ENCODE data around the gene TCHP. TPM values are rescaled to one million over a fixed set of nuclear protein-coding genes. Genes with fewer than 3 reads are reported as not detected.

Gene TCHP
- total RNA-seq, 4 donors from 2014 or later, result 15.7 to 31.7 (median 20.0) TPM

DNA sequence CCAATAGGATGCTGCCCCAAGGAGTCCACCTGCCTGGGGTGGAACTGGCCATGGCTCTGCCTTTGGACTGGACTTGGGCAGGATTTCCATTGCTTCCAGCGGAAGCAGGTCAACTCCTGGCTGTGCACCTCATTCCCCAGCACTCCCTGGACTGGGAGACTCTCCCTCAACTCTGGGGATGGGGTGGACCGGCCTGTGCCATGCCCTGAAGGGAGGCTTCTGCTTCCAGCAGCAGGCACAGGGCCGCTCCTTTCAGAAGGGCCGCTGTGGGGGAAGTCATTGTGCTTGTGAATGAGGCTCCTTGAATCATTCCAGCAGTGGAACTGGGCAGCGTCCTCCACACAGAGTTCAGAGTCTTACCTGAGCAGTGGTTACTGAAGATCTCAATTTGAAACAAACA, 23.0 kb downstream of the TCHP start:
- 71 to 88% methylated on average over 1 to 3 of the region's 5 CpGs for WGBS, 2 donors
- H3K36me3 ChIP-seq, result peaks cover 4 to 64% (median 7%) of the 10 kb centered on the region in 3 donors
- DNase-seq, result no peak
- intact Hi-C loops (cut with DNase I), result no loop called here
- H3K9me3 ChIP-seq, result no peaks in the 10 kb centered on the region
- H3K4me1 ChIP-seq, result no peaks in the 10 kb centered on the region
- H3K27me3 ChIP-seq, result no peaks in the 10 kb centered on the region
- H3K4me3 ChIP-seq, result no peak overlapping the region
- H3K27ac ChIP-seq, result no peak overlapping the region
- TF ChIP-seq POLR2A (IDR thresholded peaks at IDR 0.05), result no peak
- TF ChIP-seq, protein P1, sequence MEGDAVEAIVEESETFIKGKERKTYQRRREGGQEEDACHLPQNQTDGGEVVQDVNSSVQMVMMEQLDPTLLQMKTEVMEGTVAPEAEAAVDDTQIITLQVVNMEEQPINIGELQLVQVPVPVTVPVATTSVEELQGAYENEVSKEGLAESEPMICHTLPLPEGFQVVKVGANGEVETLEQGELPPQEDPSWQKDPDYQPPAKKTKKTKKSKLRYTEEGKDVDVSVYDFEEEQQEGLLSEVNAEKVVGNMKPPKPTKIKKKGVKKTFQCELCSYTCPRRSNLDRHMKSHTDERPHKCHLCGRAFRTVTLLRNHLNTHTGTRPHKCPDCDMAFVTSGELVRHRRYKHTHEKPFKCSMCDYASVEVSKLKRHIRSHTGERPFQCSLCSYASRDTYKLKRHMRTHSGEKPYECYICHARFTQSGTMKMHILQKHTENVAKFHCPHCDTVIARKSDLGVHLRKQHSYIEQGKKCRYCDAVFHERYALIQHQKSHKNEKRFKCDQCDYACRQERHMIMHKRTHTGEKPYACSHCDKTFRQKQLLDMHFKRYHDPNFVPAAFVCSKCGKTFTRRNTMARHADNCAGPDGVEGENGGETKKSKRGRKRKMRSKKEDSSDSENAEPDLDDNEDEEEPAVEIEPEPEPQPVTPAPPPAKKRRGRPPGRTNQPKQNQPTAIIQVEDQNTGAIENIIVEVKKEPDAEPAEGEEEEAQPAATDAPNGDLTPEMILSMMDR (IDR thresholded peaks at IDR 0.05), result no peak

DNA sequence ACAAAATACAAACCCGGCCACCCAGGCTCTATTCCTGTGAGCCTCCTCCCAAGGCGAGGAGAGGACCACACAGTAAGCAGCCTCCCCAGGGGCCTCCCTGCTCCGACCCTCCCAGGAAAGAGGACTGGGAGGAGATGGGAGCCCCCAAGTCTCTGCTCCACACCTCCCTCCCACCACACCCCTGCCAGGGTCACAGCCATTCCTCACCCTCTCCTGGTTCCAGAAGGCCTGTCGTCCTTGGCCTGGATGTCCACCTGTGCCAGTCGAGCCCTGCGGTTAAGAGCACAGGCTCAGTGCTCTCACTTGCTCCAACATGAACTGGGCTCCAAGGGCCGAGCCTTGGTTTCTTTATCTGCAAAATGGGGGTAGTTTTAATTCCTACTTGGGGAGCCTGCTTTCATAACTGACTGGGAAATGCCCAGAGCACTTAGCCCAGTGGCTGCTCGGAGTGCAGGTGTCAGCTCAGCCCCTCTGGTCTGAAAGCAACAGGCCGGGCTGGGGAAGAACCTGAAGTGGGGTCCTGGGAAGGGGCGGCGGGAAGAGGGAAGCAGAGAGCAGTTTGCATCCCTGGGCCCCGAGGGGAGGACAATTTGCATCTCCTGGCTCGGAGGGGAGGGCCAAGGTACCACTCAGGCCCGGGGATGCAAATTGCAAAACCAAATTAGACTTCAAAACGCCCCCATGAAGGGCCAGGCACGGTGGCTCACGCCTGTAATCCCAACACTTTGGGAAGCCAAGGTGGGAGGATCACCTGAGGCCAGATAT, 23.6 kb downstream of the TCHP start:
- DNase-seq, result no peak
- H3K4me3 ChIP-seq, result no peak overlapping the region
- H3K9me3 ChIP-seq, result no peaks in the 10 kb centered on the region
- no peak for TF ChIP-seq POLR2A (IDR thresholded peaks at IDR 0.05)
- TF ChIP-seq, protein P1 (IDR thresholded peaks at IDR 0.05), result no peak
- no peaks in the 10 kb centered on the region for H3K27me3 ChIP-seq
- H3K27ac ChIP-seq, result no peak overlapping the region
- H3K4me1 ChIP-seq, result no peaks in the 10 kb centered on the region
- intact Hi-C loops (cut with DNase I), result no loop called here
- WGBS, 2 donors, result 83 to 87% methylated on average over 12 to 17 of the region's 17 CpGs
- peaks cover 4 to 60% (median 7%) of the 10 kb centered on the region in 3 donors for H3K36me3 ChIP-seq

- Histone ChIP-seq H3K27ac (no peak overlapping the region), H3K27me3 (no peaks in the 10 kb centered on the region), H3K4me1 (no peaks in the 10 kb centered on the region), H3K36me3 (peaks cover 0 to 60% (median 4%) of the 10 kb centered on the region in 3 donors), H3K4me3 (no peak overlapping the region), H3K9me3 (no peaks in the 10 kb centered on the region)
- TF ChIP-seq POLR2A (IDR thresholded peaks at IDR 0.05), result no peak
- TF ChIP-seq, protein P1 (IDR thresholded peaks at IDR 0.05), result no peak
- intact Hi-C loops (cut with DNase I), result no loop called here
- no peak for DNase-seq
- WGBS, 2 donors, result 77 to 78% methylated on average over 10 to 17 of the region's 20 CpGs
Observed at GRCh38 chr12:109925185-109925840, 25.2 kb downstream of the TCHP start.

DNA sequence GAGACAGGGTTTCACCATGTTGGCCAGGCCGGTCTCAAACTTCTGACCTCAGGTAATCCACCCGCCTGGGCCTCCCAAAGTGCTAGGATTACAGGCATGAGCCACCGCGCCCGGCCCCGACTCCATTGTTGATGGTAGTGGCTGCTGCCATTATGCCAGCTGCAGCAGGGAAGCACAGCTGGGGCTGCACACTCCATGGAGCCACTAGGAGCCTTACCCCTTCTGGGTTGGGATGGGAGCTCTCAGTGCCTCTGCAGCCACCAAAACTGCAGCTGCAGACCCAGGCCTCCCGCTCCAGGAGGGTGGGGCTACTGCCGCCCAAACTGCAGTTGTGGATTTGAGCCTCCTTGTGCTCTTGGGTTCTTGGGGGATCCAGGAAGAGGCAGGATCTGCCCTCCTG, 25.9 kb downstream of the TCHP start:
- DNase-seq, result no peak
- WGBS, 2 donors, result 87 to 100% methylated on average over 3 to 4 of the region's 8 CpGs
- intact Hi-C loops (cut with DNase I), result no loop called here

More for the DNA sequence above, 25.9 kb downstream of the TCHP start:
- no peak for TF ChIP-seq POLR2A (IDR thresholded peaks at IDR 0.05)
- TF ChIP-seq, protein P1 (IDR thresholded peaks at IDR 0.05), result no peak
- Histone ChIP-seq H3K9me3 (no peaks in the 10 kb centered on the region), H3K27me3 (no peaks in the 10 kb centered on the region), H3K36me3 (peaks cover 0 to 60% (median 6%) of the 10 kb centered on the region in 3 donors), H3K4me1 (no peaks in the 10 kb centered on the region), H3K27ac (no peak overlapping the region), H3K4me3 (no peak overlapping the region)
